GM10847 (cell line): ENCODE measurements around the gene RPIA.

Experiments
- POLR2A ChIP-seq: IDR thresholded peaks from 2 replicates; pipeline ENCODE4 v1.6.1; 2011; ENCODE audit not compliant: insufficient read length; ENCODE audit errors: extremely low read depth

Gene RPIA

GRCh38 chr2:88691339-88692183 lies at the start of gene RPIA:
Gene RPIA (plus strand): TSS chr2:88691673. CDS start chr2:88691699, 26 bp downstream.
- peak; percentile 47 for TF ChIP-seq POLR2A

- no peak for TF ChIP-seq POLR2A
Observed at GRCh38 chr2:88642278-88642677, 49.2 kb upstream of the RPIA start.

GRCh38 chr2:88651646-88652045 lies 39.8 kb upstream of the RPIA start:
- TF ChIP-seq POLR2A, result no peak

GRCh38 chr2:88654714-88655113 lies 36.8 kb upstream of the RPIA start:
- no peak for TF ChIP-seq POLR2A

DNA sequence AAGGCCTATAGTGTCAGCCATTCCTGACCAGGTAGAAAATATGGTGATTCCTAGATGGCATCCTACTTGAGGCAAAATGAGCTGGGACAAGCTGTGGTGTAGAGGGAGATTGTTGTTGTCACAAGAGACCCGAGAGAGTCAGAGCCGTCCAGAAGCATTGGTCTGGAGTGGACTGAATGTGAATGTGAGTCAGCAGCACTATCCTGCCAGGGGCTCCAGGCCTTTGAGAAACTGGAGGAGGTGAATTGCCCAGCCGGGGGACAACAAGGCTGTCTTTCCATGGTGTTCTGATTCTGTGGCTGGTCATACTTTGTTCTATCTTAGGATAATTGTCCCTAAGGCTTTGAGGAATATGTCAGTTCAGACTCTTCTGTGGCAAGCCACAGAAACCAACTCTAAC lies 34.8 kb upstream of the RPIA start:
- no peak for TF ChIP-seq POLR2A

- no peak for TF ChIP-seq POLR2A
Observed at GRCh38 chr2:88657131-88657530, 34.3 kb upstream of the RPIA start.

GRCh38 chr2:88658326-88658725 lies 33.1 kb upstream of the RPIA start:
- TF ChIP-seq POLR2A, result no peak

- TF ChIP-seq POLR2A, result no peak
Observed at GRCh38 chr2:88658881-88659537, 32.5 kb upstream of the RPIA start.

DNA sequence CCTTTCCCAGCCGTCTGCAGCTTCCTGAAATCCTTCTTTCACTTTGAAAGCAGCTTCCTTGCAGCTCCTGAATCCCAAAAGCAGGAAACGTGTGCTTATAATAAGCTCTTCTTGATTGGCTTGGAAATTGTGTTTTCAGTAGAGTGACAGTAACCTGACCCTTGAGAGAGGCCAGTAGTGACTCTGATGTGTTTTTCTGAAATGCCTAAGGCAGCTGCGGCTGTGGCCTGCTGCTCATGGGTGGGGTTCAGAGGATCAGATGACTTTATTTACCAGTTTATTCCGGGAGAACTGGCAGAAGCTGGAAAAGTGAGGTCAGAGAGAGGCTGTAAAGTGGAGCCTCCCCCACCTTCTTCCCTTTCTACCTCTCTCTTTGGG lies 31.9 kb upstream of the RPIA start:
- no peak for TF ChIP-seq POLR2A

DNA sequence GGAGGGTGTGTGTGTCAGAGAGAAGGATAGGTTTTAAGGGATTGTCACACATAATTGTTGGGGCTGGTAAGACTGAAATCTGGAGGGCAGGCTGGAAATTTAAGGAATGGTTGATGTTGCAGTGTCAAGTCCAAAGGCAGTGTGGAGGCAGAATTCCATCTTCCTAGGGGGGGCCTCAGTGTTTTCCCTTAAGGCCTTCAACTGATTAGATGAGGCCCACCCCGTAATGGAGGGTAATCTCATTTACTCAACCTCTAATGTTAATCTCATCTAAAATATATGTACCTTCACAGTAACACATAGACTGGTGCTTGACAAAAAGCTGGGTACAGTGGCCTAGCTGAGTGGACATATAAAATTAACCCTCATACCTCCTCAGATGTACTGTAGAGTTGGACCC lies 30.9 kb upstream of the RPIA start:
- no peak for TF ChIP-seq POLR2A

- TF ChIP-seq POLR2A, result no peak
Observed at GRCh38 chr2:88666576-88666975, 24.9 kb upstream of the RPIA start.

- TF ChIP-seq POLR2A, result no peak
Observed at GRCh38 chr2:88667219-88667618, 24.3 kb upstream of the RPIA start.

- TF ChIP-seq POLR2A, result no peak
Observed at GRCh38 chr2:88668862-88669261, 22.6 kb upstream of the RPIA start.

DNA sequence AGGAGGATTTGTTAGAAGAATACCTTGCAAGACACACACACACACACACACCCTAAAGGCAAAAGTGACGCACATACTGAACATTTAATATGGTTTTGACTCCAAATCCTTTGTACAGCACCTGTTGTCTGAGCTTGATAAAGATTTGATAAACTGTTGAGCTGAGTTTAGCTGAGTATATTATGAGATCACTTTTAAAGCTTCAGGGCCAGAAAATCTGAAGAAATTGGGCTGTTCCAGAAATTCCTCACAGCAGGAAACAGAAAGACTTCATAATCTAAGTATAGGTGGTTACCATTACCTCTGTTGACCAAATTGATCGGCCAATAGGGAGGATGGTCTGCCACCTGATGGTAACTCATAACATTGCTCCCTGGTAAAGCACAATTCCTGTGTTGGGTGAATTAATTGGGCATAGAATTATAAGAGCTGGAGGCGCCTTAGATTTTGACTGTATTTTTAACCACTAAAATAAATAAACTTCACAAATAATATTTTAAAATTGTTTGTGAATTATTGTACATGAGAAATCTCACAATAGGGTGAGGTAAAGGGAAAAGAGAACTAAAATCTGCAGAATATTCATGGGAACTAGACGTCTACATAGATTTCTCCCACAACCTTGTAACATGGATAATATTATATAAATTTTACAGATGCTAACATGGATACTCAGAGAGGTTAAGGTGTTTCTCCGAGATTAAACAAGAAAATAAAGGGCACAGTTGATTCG lies 21.8 kb upstream of the RPIA start:
- no peak for TF ChIP-seq POLR2A

GRCh38 chr2:88671786-88672427 lies 19.6 kb upstream of the RPIA start:
- TF ChIP-seq POLR2A, result no peak
